Amniotic stem cell (primary cell): ENCODE measurements around the gene NEK6.
A peak's percentile ranks its signal among the peaks of the same experiment; 100 is the strongest.

Experiments
- DNase-seq: peaks from one replicate; lab custom pipeline; 2025; lab: John Stamatoyannopoulos, UW

The NEK6 gene

DNA sequence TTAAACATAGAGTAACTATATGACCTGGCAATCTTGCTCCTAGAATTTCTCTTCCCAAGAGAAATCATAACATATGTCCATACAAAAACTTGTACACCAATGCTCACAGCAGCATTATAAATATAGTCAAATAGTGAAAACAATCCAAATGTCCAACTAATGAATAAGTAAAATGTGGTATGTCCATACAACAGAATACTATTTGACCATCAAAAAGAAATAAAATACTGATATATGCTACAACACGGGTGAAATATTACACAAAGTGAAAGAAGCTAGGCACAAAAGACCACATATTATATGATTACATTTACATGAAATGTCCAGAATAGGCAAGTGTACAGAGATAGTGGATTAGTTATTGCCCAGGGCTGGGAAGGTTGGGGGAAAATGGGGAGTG lies 116.1 kb downstream of the NEK6 start:
- DNase-seq: no peak

DNA sequence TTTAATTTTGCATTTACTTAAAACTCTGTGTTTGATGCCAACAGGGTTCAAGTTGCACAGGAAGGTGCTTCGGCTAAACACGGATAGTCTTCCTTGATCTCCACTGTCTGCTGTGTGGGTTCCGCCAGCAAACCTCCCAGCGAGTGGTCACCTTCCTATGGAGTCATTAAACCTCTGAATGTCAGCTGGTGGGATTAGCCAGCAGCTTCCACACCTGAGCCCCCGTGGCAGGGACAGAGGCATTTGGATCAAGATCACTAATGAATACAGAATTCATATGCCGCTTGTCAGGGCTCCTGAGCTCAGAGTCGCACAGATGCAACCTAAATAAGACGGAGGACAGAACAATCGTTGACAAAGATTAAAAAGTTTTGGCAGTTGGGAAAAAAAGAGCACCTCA lies 118.0 kb downstream of the NEK6 start:
- DNase-seq: no peak

DNA sequence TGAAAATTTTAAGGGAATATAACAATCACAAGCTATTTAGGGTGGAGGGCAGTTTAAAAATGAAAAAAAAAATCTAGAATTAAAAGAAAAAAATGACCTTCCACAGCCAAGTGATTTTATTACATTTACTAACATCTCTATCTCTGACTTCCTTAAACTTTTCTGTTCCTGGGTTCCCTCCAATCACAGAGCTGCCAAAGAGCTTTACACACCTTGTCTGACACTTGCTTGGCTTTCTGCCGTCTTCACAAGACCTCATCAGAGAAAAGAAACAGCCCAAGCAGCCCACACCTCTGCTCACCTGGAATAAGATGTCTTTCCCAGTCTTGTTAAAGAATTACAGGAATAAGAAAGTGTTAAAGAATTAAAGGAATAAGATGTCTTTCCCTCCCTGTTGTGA lies 118.6 kb downstream of the NEK6 start:
- no peak for DNase-seq

DNA sequence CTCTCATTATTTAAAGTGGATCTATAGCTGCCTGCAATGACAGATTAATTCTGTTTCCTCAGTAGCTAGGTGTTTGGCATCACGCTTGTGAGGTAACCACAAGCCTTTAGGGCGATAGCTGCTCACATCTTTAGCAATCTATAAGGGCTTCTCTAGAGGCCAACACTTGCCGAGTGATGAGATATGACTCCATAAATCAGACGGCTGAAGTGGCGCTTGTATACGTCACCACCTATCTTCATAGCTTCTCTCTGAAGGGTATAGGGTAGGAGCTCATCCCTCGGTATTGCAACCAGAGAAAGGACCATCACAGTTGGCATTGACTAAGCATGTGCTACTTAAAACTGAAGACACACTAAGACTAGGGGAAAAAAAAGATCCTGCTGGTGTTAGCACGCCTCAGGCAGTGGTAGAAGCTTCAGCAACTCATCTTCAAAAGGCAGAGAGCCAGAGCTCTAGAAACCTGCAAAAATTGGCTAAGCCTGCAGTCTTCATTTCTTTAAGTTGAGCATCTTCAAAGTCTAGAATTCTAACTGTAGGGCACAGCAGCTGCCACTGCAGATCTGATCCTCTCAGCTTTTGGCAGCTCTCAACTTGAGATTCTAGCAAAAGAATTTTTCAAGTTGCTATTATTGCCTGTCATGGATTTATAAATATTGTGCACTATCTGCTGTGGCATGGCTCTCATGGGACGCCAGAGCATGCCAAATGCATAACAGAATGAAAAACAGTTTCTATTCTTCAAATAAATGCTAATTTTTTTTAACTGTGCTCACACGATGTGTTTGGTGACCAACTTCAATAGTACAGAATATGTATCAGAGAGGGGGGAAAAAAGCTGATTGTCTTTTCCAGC lies 120.0 kb downstream of the NEK6 start:
- no peak for DNase-seq

DNA sequence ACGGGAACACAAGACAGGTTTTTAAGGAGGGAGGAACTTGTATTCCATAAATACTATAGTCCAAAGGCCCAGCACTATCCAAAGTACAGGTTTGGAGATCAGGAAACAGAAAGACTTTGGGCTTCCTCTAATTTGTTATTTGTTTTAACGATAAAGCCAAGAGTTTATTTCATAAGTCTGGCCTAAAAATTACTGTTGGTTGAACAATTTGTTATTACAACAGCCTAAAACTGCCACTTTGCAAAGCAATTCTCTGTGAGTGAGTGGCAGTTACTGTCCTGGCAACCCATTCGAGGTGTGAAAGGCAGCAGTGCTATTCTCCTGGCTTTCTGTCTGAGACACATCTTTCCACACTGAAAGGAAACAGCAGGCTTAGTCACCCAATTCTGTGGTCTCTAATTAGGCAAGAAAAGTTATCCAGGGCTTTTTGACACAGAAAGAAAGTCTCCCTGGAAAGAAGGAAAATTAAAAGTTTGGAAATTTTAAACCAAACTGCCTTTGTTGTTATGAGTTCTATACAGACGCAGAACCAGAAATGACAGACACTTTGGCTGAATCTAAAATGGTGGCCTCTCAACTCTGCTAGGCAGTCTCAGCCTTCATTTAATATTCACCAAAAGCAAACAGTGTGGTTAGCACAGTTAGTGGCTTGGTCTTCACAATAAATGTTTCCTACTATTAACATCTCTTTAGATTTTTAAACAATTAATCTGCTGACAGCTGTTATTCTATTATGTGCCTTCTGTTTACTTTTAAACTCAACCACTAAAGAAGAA lies 123.6 kb downstream of the NEK6 start:
- DNase-seq: no peak

DNA sequence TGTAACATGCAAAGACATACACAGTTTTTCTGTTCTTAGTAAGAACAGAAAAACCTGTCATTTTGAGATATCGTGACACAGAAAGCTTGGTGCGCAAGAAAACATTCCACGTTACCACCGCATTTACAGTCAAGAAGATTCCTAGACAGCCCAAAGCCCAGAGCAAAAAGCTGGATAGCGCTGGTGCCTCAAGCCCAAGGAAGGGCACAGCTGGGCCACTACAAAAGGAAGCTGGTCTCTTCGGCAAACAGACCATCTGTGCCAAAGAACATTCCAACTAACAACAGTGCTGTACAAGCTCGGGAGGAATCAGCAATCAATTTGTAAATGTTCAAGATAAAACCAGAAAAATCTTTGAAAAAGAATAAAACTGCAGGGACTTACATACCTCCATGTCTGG lies 126.5 kb downstream of the NEK6 start:
- DNase-seq: no peak

DNA sequence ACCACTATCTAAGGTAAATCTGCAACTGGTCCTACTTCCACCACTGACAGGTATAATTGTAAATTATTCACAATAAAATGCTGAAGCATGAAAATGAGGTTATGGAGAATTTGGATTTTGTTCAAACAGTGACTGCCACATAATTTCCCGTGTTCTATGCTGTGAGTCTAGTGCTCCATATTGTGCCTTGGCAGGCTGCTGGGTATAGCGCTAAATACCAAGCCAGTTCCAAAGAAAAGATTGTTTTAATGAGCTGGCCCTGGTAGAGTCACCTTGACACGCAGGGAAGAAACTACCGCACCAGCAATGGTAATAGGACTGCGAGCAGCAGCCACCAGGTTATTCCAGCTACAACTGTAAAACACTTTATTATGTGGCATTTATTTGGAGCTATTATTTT lies 127.1 kb downstream of the NEK6 start:
- DNase-seq: no peak

DNA sequence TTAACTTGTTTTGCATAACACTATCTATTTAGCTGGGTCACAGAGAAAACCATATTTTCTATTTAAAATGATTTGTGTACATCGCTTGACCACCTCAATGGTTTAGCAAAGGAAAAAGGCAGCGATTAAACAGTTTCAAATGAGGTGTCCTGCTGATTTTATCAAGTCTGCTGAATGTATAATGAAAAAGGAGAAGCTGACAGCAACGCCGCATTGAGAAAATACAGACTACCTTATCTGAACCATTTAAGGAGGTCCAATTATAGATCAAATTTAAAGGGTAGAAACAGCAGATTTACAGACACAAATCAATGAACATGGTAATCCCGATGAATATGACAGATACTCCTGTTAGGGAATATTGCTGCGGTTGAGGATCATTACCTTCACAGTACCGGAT lies 127.9 kb downstream of the NEK6 start:
- no peak for DNase-seq

DNA sequence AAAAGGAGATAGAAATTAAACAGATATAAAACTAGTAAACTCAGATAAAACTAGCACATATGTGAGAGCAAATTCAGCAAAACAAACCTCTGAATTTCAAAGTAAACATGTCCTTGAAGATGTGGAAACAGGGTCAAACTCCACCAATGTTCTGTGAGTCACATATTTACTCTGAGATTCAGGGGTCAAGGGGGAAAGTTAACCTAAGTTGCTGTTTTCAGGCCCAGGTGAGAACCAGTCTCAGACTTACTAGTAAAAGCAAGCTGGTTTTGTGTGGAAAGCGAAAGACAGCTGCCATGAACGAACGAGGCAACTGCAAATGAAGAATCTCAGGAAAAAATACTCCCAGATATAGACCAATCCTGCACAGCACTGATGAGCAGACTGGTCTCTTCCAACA lies 128.5 kb downstream of the NEK6 start:
- DNase-seq: no peak

DNA sequence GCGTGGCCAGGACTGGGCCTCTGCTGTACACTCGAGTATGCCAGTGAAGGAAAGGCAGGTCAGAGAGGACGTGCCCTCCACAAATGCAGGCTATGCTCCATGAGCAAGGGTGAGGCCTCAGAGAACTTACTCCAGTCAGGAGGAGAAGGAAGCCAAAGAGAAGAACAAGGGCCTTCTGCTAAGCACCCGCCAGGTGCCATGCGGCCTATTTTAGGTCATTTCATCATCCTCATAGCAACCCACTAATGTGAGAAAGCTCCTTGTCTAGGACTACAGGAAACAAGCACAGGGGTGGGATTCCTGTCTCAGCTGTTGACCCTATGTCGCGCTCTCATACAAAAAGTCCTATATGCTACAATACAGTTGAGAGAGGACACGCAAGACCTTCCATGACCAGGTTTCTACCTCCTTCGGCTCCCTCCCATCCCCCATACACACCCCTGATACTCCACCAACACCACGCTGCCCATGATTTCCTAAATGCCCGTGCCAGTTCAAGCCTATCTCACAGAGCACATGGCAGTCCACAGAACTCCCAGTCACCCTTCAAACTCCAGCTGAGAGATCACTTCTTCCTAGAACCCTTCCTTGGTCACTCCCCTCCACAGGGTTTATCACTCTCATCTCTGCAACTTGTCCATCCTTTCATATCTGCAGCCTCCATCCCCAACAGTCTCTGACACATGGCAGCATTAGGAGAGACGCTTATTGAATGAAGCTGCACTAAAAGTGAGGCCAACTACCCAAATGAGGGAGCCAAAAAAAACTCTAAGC lies 130.7 kb downstream of the NEK6 start:
- no peak for DNase-seq

DNA sequence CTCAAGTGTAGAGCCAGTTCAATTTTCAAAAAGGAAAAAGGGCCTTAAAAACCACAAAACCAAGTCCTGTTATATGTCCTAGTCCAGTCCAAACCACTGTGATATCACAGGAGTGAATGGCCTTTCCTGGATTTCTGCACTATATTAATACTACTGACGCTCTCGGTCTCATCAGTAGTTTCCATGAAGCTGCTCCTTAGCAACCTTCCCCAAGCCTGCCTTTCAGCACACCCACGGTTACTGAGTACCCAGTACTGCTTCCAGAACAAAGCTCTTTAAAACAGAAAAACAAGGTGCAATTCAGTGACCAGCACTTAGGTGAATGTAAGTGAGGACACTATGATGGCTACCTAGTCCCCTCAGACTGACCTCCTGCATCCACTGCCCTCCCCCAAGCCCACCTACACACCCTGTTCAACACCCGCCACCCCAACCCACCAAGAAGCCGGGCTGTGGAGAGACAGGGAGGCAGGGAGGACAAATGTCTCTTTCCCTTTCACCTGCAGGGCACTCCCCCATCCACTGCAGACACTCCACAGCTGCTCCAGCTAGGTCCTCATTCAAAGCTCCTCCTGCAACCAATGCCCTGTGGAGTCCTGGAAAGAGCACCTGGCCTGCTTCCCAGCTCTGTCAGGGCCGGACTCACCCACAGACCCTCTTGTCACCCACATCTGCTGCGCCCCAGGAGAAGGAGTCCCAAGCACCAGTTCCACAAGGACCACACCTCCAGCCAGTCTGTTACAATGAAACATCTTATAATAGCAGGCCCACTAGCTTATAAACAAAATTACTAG lies 131.6 kb downstream of the NEK6 start:
- DNase-seq: no peak

DNA sequence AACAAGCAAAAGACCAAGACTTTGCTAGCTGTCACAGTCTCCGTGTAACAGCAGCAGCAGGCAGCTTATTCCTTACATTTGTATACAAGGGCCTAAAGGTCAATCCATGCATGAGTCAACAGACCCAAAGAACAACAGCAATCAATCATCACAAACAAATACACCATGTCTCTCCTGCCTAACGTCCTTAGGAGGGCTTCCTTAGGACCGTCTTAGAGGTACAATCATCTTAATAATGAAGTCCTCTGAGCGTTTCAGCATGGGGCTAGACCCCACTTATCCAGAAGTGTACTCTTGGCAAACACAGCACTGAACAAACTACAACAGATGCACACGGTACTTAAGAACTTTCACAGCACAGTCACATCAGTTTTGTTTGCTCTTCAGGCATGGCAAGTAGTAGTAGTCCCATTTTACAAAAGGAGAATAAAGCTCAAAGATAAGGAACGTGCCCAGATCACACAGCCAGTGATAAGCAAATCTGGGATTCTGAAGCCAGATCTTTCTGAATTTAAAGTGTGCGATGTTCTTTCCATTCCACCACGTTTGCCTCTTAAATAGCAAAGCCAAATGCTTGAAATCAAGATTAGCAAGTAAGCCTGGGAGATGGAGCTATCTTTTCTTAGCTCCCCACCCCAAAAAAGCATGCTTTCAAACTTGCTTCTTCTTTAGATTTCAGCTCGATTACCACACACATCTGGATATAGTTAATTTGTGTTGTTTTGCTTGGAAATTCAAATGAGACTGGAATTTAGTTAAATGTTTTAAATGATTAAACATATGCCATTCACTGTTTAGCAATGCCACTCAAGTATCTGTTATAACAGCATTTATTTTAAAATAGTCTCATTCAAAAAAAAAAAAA lies 133.3 kb downstream of the NEK6 start:
- DNase-seq: no peak

DNA sequence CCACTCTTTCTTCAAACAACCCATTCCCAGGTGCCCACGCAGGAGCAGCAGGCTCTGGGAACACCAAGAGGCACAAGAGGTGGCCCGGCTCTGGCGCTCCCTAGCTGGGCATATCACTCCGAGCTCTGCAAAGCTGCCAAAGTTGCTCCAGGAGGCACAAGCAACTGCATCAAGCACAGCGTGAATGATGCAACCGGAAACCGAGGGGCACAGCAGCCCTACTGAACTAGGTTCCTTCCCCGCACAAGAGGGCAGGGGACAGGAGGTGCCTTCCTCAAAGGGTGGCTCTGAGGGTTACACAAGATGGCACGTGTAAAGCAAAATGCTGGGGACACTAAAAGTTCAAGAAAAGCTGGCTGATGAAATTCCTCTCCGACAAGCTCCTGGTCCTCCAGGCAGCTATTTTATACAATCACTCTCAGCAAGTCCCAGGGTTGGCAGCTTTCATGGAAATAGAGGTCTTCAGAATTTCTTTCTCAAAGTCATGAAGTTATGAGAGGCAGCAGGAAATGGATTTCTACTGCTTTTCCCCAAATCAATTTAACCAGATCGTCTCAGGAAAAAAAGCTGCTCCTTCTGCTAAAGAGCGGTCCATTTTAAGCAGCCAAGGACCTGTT lies 134.6 kb downstream of the NEK6 start:
- no peak for DNase-seq

DNA sequence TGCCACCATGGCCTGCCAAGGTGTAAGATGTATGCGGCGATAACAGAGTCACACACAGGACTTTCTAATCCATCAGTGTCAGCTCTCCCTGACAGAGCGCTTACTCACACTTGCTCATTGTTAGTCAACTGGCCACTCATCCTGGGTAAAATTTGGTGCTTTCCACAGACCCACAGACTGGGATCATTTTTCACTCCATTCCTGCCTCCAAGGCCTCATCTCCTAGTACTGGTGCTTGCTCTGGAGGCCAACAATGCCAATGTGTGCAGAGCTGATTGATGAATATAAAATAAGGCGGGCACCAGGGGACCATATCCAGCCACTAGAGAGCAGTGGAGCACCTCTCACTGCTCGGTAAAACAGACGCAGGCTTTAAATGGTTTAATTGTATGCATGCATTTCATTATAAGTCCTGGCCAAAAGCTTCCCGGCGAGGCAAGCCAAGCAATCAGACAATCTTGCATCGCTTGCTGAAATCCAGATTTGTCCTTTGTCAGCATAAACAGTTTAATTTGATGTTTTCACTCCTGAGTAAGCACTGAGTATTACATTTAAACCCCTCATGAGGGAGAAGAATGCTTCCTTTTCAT lies 135.2 kb downstream of the NEK6 start:
- peak; percentile 66 for DNase-seq

DNA sequence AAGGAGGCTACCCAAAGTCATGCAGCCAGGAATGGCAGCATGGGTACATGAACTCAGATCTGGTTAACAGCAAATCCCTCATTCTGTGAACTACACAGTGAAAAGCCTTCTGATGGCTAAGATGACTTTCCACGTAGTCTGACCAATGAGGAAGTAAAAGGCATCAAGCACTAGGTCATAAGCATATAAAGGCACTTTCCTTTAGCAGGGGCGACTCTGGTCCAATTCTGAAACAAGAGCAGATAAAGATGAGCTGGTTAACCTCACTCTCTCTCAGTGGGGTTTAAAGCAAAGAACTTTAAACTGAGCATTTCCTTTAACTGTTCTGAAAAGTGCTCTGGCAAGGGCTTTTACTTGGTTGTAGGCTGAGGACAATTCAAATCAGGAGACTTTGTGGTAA lies 136.4 kb downstream of the NEK6 start:
- no peak for DNase-seq

DNA sequence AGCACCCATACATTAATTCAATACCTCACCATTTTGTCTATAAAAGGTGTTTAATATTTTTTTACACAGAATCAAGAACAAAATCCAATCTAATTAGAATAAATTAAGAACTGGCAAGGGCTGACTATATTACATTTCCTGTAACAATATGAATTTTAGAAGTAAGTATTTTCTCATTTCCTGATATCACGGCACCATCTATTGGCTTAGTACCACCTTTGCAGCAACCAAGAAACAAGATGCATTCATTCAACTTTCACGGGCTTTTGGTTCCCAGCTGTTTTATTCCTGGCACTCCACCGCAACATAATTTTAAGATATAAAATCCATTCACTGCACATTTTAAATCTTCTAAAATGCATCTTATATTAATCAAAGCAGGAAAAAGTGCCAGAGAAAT lies 136.8 kb downstream of the NEK6 start:
- DNase-seq: no peak

DNA sequence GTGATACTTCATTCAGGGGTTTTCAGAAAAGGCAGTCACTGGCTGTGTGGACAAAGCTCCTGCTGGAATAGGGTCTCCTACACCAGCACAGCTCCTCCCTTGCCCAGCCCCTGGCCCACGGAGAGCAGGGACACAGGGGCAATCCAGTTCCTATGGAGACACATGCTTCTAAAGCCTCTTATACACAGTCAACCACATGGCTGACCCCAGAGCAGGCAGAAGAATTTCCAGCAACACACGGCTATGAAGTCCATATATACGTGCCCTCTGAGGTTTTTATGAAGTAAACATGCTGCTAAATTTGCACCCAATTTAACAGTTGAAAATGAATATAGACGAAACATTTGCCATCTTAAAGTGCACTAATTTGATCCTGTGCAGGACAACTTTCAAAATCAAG lies 138.1 kb downstream of the NEK6 start:
- DNase-seq: no peak

DNA sequence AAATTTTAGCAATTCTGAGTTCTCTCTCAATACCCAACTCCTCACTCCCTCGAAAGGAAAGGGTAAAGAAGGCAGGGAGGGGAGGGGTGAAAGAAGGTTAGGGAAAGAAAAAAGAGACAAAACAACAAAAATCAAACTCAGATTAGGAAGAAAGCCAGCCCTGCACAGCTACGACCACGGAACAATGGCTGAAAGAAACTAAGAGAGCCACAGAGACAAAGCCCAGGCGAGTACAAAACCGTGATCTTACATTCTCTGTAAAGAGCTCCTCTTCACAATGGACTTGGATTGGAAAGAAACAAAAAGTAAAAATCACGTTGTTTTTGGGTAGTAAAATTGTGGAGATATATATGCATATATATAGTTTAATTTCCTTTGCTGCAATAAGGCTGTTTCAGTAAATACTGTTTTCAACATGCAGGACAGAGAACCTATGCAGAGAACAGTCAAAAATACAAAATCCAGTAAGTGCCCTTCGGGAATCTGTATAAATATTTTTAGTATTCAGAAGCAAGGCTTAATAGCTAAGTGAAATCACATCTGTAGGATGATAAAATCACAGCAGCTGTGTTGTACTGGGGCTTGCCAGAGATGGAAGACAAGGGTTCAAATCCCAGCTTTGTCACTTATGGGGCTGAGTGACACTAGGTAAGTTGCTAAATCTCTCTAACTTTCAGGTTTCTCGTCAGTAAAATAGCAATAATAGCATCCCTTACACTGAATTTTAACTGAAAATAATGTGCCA lies 140.6 kb downstream of the NEK6 start:
- no peak for DNase-seq

DNA sequence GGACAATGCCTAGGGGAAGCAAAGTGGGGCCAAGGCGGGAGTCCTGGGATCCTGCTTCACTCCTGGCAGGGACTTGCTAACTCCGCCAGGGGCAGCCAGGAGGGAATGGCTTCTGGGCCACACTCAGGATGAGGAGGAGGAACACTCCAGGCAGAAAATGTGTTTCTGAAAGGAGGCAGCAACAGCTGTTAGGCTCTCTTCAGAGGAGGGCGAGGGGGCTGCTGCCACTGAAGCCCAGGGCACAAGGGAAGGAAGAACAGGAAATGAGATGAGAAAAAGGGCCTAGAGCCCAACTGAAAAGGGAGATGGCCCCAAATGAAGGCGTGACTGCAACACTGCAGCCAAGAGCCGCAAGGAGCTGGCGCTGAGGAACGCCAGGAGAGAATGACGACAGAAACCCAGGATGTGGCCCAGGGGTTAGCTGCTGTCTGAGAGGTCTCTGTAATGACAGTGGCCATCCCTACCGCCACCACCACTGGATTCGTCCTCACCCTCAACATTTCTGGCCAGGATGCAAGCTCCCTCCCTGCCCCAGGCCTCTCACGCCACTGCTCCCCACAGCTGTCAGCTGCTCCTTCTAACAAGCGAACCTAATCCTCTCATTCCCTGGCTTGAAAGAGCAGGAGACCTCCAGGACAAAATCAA lies 141.7 kb downstream of the NEK6 start:
- no peak for DNase-seq
